Activated T-cell treated with anti-CD3 and anti-CD28 coated beads, Interleukin-2, amount 50 U/mL, for 1 hour (primary cell): ENCODE results near the gene TWIST2.

Source experiments
- DNase-seq: peaks from one replicate; pipeline ENCODE4 v3.0.0-alpha.2; 2020

Gene TWIST2

DNA sequence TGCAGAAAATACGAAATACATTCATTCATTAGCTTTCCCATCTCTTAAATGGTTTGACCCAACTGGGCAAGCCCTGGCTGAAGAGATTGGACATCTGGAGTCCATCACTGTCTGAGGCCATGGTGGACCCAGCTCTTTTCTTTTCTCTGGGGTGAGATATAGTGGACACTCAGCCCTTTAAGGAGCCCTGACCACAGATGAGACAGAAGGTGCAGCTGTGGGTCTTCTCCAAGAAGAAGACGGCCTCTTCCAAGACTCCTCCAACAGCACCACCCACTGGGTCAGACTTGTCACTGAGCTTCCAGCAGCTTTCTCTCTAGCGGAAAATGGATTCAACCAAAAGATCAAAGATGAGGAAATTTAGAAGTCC, 27.2 kb downstream of the TWIST2 start:
- DNase-seq, result no peak

GRCh38 chr2:238875471-238876231, 27.8 kb downstream of the TWIST2 start:
- no peak for DNase-seq

GRCh38 chr2:238876232-238876630, 28.3 kb downstream of the TWIST2 start:
- no peak for DNase-seq

- no peak for DNase-seq
Observed at GRCh38 chr2:238878051-238878735, 30.3 kb downstream of the TWIST2 start.

DNA sequence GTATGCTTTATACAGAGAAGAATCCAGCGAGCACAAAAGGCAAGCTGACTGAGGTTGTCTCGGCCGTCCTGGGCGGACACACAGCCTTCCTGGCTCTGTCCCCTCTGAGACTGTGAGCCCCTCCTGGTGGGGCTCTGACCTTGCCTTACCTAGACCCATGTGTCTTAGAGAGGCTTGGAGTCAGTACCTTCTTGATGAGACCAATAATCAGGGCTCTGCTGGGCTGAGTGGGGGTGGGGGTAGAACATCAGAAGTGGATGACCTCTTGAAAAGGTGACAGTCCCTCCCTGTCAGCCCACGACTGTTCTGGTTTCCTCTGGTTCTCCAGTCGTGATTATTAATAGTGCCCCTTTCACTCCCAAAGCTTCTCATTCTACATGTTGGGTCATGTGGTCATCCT, 31.2 kb downstream of the TWIST2 start:
- no peak for DNase-seq

DNA sequence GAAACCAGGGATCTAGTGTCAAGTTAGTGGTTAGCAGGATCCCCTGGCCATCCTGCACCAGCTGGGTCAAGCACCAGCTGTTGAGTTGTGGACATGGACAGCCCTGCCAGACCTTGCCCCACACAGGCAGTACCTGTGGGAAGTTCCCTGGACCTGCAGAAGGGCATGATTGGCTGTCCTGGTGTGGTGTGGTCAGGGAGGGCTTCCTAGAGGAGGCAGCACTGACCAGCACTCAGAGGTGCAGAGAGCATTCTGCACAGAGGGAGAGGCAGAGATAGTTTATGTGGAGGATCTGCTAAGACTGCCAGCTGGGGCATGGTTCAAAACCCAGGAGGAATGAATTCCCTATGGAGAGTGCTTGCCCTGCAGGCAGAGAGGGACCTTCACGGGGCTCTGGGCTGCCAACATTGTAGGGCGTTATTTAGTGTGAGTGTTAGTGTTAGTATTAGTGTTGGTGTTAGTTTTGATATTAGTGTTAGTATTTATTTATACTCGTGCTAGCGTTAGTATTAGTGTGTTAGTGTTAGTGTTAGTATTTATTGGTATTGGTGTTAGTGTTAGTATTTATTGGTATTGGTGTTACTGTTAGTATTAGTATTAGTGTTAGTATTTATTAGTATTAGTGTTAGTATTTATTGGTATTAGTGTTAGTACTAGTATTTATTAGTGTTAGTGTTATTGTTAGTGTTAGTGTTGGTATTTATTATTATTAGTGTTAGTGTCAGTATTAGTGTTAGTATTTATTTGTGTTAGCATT, 31.9 kb downstream of the TWIST2 start:
- no peak for DNase-seq

DNA sequence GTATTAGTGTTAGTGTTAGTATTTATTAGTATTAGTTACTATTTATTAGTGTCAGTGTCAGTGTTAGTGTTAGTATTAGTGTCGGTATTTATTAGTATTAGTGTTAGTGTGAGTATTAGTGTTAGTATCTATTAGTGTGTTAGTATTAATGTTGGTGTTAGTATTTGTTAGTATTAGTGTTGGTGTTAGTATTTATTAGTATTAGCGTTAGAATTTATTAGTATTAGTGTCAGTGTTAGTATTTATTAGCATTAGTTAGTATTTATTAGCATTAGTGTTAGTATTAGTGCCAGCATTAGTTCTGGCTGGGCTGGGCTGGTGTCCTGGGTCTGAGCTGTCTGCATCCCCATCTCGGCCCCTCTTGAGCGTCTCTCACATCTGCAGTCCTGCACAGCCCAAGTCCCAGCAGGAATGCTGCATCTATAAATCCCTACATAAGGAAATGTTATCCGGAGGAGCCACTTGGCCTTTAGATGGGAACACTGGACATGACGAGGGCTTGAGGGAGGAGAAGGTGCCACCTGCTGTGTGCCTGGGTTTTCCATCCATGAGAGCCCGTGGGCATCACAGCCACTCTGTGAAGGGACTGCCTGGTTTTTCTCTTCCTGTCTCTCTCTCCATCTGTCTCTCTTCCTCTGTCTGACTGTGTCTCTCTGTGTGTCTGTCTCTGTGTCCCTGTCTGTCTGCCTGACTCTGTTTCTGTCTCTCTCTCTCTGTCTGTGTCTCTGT, 33.6 kb downstream of the TWIST2 start:
- DNase-seq, result no peak

DNA sequence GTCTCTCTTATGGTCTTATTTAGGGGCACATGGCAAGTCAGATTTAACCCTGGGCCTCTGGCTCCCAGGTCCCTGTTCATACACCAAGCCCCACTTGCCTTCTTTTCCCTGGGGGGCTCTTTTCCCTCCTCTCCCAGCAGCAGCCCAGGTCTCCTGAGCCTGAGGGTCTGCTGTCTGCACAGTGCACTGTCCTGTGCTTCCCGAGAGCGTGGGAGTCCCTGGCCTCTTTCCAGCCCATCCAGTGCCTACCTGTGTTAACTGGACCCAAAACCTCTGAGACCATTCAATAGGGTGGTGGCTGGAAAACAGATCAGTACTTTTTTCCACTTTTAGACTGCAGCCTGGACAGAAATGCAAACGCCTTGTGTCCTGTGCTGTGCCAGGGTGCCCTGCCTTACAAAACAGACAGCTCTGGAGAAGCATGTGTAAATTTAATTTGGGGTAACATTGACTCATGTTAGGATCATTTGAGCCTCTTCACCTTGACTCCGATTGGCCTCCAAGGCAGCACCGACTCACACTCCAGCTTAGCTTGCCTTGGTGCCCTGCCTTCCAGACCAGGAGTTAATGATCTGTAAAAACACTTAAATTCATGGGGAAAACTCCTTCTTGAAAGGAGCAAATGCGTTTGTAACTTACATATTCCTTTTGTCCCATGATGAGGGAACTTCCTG, 34.3 kb downstream of the TWIST2 start:
- no peak for DNase-seq

DNA sequence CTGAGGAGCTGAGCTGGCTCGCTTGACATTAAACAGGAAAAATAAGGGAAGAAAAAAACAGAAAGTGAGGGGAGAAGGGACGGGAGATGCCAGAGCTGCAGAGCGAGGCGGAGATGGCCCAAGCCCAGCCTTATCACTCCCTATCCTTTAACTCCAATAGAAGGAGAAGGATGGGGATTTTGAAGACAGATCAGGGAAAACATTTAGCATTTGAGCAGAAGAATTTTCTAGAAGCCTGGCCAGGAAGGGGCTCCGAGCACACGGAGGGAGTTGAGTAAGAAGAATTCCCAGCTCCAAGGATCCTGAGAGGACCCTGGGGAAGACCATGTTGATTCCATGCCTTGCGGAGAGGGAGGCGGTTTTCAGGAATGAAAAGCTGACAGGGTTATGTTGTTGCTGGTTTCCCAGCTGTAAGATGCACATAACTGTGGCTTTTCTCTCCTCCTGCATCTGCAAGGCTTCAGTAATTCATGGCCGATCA, 35.6 kb downstream of the TWIST2 start:
- no peak for DNase-seq

DNA sequence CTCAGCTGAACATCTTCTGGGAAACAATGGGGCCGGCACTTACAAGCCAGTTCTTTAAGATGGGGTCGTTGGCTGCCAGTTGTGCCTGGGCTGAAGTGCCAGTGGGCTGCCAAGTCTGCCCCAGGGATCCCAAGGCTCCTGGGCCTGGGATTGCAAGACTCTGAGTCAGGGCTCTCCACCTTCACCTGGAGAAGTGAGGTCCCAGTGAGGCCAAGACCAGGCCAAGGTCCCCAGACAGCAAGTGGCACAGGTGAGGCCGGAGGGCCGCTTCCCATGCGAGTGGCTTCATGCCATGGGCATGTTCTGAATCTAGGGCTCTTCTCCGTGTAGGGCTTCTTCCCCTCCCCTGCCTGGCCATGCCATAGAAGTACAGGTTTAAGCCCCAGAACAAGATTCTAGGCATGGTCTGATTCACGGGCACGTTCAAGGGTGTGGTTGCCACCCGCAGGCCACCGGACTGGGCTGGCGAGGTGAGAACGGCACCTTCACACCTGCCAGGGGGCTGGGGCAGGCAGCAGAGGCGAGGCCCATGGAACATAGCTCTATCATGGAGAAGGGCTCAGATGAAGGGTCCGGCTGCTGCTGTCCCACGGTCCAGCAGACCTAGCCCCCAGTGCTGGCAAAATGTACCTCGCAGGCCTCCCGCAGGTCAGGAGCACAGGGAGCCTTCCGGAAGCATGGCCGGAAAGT, 36.4 kb downstream of the TWIST2 start:
- no peak for DNase-seq

DNA sequence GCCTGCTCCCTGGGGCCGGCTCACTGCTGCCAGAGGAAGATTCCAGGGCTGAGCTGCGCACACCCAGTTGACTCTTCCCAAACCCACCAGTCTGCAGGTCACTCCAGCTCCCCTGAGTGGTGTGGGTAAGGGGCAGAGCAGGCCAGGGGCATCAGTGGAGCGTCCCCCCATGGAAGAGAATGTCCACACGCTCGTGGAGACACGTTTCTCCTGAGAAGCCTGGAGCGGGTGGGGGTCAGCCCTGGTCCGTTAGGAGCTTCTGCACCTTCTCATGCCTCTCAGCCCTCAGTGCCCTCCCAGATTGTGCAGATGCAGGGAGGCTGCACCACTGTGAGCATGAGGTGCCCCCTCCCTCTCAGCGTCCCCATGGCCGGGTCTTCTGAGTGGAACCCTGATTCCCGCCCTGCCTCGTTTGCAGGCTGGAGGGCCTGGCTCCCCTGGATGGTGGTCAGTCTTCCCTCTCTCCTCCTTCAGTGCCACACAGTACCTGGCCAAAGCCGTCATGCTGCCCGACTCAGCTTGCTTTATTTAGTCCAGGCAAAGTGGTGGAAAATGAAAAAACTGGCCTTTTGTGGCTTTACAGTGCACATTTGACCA, 37.0 kb downstream of the TWIST2 start:
- no peak for DNase-seq

GRCh38 chr2:238886453-238887094, 38.7 kb downstream of the TWIST2 start:
- no peak for DNase-seq

DNA sequence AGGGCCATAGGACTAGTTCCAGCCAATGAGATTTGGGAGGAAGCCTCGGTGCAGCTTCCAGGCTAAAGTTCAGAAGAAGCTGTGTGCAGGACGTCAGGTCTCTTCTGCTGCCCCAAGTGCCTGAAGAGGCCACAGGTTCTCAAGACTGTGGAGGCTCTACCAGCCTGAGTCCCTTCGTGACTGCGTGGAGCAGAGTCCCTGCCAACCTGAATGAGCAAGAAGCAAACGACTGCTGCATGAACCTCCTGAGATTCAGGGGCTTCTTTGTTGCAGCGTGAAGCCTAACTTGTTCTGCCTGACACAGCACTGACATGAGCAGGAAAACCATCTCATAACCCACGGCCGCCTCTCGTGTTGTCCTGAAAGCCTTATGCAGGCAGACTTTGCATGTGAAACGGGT, 39.7 kb downstream of the TWIST2 start:
- no peak for DNase-seq

- no peak for DNase-seq
Observed at GRCh38 chr2:238888781-238889180, 40.9 kb downstream of the TWIST2 start.

- DNase-seq, result no peak
Observed at GRCh38 chr2:238890131-238890530, 42.2 kb downstream of the TWIST2 start.

- no peak for DNase-seq
Observed at GRCh38 chr2:238890618-238891456, 43.0 kb downstream of the TWIST2 start.

- DNase-seq, result no peak
Observed at GRCh38 chr2:238891457-238892203, 43.7 kb downstream of the TWIST2 start.

DNA sequence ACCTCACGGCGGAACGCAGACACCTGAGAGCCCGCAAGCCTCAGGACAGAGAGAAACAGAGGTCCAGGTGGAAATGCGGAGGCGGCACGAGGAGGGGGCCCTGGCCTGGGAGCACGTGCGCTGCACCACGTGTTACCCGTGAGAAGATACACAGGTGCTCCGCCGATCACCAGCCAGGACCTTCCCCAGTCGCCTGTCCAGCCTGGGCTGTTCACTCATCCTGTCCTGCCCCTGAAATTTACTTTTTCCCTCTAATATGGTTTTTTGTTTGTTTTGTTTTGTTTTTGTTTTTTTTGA, 44.3 kb downstream of the TWIST2 start:
- DNase-seq, result no peak

DNA sequence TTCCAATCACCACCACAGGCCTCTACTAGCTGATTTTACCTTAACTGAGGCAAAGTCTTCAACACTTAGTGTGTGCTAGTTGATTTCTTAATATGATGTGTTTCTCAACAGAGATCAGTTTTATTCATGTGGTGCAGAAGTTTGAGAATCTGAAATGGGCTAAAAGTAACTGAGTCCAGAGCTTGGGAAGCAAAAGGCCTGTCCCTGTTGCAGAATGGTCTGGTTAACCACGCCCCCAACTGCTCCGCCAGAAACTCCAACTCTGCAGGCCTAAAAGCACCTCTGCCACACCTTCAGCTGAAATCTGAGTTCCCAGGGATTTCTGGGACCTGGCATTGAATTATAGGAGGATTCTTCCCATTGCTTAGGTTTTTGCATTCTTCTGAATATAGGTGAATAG, 44.9 kb downstream of the TWIST2 start:
- DNase-seq, result no peak
